HCT116 (cell line): ENCODE measurements around the gene ZSWIM7. TPM values are rescaled to one million over a fixed set of nuclear protein-coding genes. Genes with fewer than 3 reads are reported as not detected.

ENCODE experiments used
- ATAC-seq: fragments of 200-7000 bp; cut with Tn5 transposase; 2 replicates; pipeline ENCODE4 v1.9.1; 2020; ENCODE audit warnings: mild to moderate bottlenecking, moderate library complexity
- BruUV-seq: library from RNA; stranded (reverse); fragments of 400-500 nt; replicated peaks from 2 replicates; lab custom pipeline; 2021; lab: Mats Ljungman, UMichigan
- CTCF ChIA-PET: fragments of 300-600 bp; sonication (Branson Sonifier 250); formaldehyde crosslinking; loops from one replicate; lab custom pipeline; 2021; ENCODE audit warnings: antibody characterized with exemption; lab: Charles Lee
- POLR2A ChIA-PET: fragments of 300-600, 350-600 bp; sonication (Branson Sonifier 250); formaldehyde crosslinking; loops from one replicate; lab custom pipeline; 2021; ENCODE audit warnings: antibody characterized with exemption; lab: Charles Lee
- RAD21 ChIA-PET, 2 experiments: fragments of 300-600 bp; sonication (Branson Sonifier 250); formaldehyde crosslinking; loops; one replicate each; lab custom pipeline; 2023; ENCODE audit warnings: low total read pairs in 2 of 2; ENCODE audit not compliant: uncharacterized antibody in 2 of 2, unreplicated experiment in 2 of 2, low non-redundant PET in 1 of 2; lab: Charles Lee
- DNase-seq: peaks from one replicate; pipeline ENCODE4 v3.0.0-alpha.2; 2010; ENCODE audit warnings: low read depth, low spot score
- H2AFZ ChIP-seq: fragments of 200-600 bp; shearing (Covaris generic), sonication (generic); 2 replicates; pipeline ENCODE4 v1.6.1; 2017; ENCODE audit warnings: low read depth, mixed run types, mixed read lengths, antibody characterized with exemption, low read length; ENCODE audit not compliant: poor library complexity, severe bottlenecking
- H3K27ac ChIP-seq: 2 replicates; pipeline ENCODE4 v1.5.1; 2012; ENCODE audit warnings: low read depth, low read length
- H3K27me3 ChIP-seq: fragments of 200-600 bp; sonication (generic); 2 replicates; pipeline ENCODE4 v1.6.1; 2016; ENCODE audit warnings: mixed run types, low read length, mixed read lengths; ENCODE audit not compliant: insufficient read depth
- H3K36me3 ChIP-seq, 2 experiments: fragments of 200-500 bp in 1 of 2; fragments of 200-600 bp in 1 of 2; sonication (Bioruptor generic) in 1 of 2; sonication (generic) in 1 of 2; 2 replicates each; pipeline versions ENCODE4 v1.5.1 to v1.6.1; 2014 to 2016; ENCODE audit warnings: low read length in 2 of 2, inconsistent platforms in 1 of 2, mixed read lengths in 1 of 2, mixed run types in 1 of 2; ENCODE audit not compliant: insufficient read depth in 2 of 2, control insufficient read depth in 1 of 2
- H3K4me1 ChIP-seq, 2 experiments: fragments of 200-600 bp in 1 of 2; sonication (generic) in 1 of 2; 2 replicates each; pipeline versions ENCODE4 v1.5.1 to v1.6.1; 2012 to 2017; ENCODE audit warnings: low read length in 2 of 2, inconsistent platforms in 1 of 2, mild to moderate bottlenecking in 1 of 2, mixed read lengths in 1 of 2, mixed run types in 1 of 2, moderate library complexity in 1 of 2; ENCODE audit not compliant: insufficient read depth in 2 of 2, control insufficient read depth in 1 of 2
- H3K4me2 ChIP-seq: fragments of 200-600 bp; sonication (generic); 2 replicates; pipeline ENCODE4 v1.6.1; 2017; ENCODE audit warnings: mixed run types, low read length, mixed read lengths
- H3K4me3 ChIP-seq, 2 experiments: fragments of 200-600 bp in 1 of 2; sonication (generic) in 1 of 2; replicated peaks in 1 of 2; 2 replicates each; pipeline ENCODE4 v1.5.1; 2011 to 2016; ENCODE audit warnings: low read length in 2 of 2, control low read depth in 1 of 2, low read depth in 1 of 2, mild to moderate bottlenecking in 1 of 2, mixed read lengths in 1 of 2, mixed run types in 1 of 2
- H3K79me2 ChIP-seq: fragments of 200-600 bp; sonication (generic); 2 replicates; pipeline ENCODE4 v1.6.1; 2017; ENCODE audit warnings: mild to moderate bottlenecking, mixed run types, low read length, moderate library complexity, mixed read lengths; ENCODE audit not compliant: insufficient read depth
- H3K9ac ChIP-seq: fragments of 200-600 bp; sonication (generic); 2 replicates; pipeline ENCODE4 v1.6.1; 2016; ENCODE audit warnings: low read length, mixed read lengths
- H3K9me2 ChIP-seq: fragments of 200-600 bp; sonication (generic), shearing (Covaris generic); 2 replicates; pipeline ENCODE4 v1.6.1; 2017; ENCODE audit warnings: mixed run types, mild to moderate bottlenecking, moderate library complexity; ENCODE audit not compliant: insufficient read depth
- H3K9me3 ChIP-seq, 2 experiments: fragments of 200-500 bp in 1 of 2; fragments of 200-600 bp in 1 of 2; sonication (Bioruptor generic) in 1 of 2; sonication (generic) in 1 of 2; 2 replicates each; pipeline ENCODE4 v1.6.1; 2014 to 2017; ENCODE audit warnings: low read length in 2 of 2, mixed read lengths in 2 of 2, inconsistent platforms in 1 of 2, low read depth in 1 of 2, mild to moderate bottlenecking in 1 of 2, mixed run types in 1 of 2, moderate library complexity in 1 of 2; ENCODE audit not compliant: control insufficient read depth in 1 of 2, insufficient read depth in 1 of 2
- H4K20me1 ChIP-seq: fragments of 200-600 bp; sonication (generic), shearing (Covaris generic); 2 replicates; pipeline ENCODE4 v1.6.1; 2017; ENCODE audit warnings: mixed run types, mild to moderate bottlenecking, moderate library complexity; ENCODE audit not compliant: insufficient read depth
- CEBPB ChIP-seq: IDR thresholded peaks from 2 replicates; pipeline ENCODE4 v1.6.1; 2012; ENCODE audit warnings: low read depth
- EGR1 ChIP-seq: IDR thresholded peaks from 2 replicates; pipeline ENCODE4 v1.6.1; 2012; ENCODE audit warnings: low read depth
- ELF1 ChIP-seq: IDR thresholded peaks from 2 replicates; pipeline ENCODE4 v1.6.1; 2012; ENCODE audit warnings: low read depth, borderline replicate concordance
- EZH2 ChIP-seq: fragments of 200-600 bp; sonication (generic); IDR thresholded peaks from 2 replicates; pipeline ENCODE4 v1.6.1; 2017; ENCODE audit warnings: antibody characterized with exemption, mixed run types
- EZH2phosphoT487 ChIP-seq: fragments of 200-600 bp; IDR thresholded peaks from 2 replicates; pipeline ENCODE4 v1.6.1; 2018; ENCODE audit warnings: antibody characterized with exemption, borderline replicate concordance
- FOSL1 ChIP-seq: IDR thresholded peaks from 2 replicates; pipeline ENCODE4 v1.6.1; 2012; ENCODE audit warnings: low read depth
- JUND ChIP-seq: IDR thresholded peaks from 2 replicates; pipeline ENCODE4 v1.6.1; 2012
- POLR2A ChIP-seq: IDR thresholded peaks from 2 replicates; pipeline ENCODE4 v1.7.0; 2011; ENCODE audit warnings: borderline replicate concordance; ENCODE audit not compliant: insufficient read depth, insufficient read length; ENCODE audit errors: extremely low read depth
- SP1 ChIP-seq: IDR thresholded peaks from 2 replicates; pipeline ENCODE4 v1.6.1; 2012; ENCODE audit warnings: low read depth
- ZNF274 ChIP-seq: fragments of 200-500 bp; sonication (Bioruptor generic); IDR thresholded peaks from 2 replicates; pipeline ENCODE4 v1.6.1; 2014; ENCODE audit warnings: mild to moderate bottlenecking, low read depth, low read length, inconsistent platforms
- intact Hi-C: fragments of 100-400 bp; cut with micrococcal nuclease; formaldehyde crosslinking; loops from 2 replicates; pipeline ENCODE4 v1.10.0; 2022
- total RNA-seq: library from RNA; stranded (reverse); gene quantifications from one replicate; pipeline ENCODE4 v1.2.1, GENCODE V29; 2021; ENCODE audit not compliant: unreplicated experiment
- TF ChIP-seq, protein P1 (sequence below), 3 experiments: fragments of 200-600 bp in 1 of 3; sonication (generic) in 1 of 3; IDR thresholded peaks in 2 of 3; conservative IDR thresholded peaks in 1 of 3; 2 replicates each; pipeline ENCODE4 v1.5.1; 2012 to 2017; ENCODE audit warnings: low read depth in 2 of 3, low read length in 2 of 3, antibody characterized with exemption in 1 of 3, borderline replicate concordance in 1 of 3, control low read depth in 1 of 3, mild to moderate bottlenecking in 1 of 3, mixed read lengths in 1 of 3, mixed run types in 1 of 3, moderate library complexity in 1 of 3; ENCODE audit not compliant: insufficient read depth in 1 of 3

The ZSWIM7 gene
- total RNA-seq, 1 experiment from 2014 or later: 33.5 TPM

DNA sequence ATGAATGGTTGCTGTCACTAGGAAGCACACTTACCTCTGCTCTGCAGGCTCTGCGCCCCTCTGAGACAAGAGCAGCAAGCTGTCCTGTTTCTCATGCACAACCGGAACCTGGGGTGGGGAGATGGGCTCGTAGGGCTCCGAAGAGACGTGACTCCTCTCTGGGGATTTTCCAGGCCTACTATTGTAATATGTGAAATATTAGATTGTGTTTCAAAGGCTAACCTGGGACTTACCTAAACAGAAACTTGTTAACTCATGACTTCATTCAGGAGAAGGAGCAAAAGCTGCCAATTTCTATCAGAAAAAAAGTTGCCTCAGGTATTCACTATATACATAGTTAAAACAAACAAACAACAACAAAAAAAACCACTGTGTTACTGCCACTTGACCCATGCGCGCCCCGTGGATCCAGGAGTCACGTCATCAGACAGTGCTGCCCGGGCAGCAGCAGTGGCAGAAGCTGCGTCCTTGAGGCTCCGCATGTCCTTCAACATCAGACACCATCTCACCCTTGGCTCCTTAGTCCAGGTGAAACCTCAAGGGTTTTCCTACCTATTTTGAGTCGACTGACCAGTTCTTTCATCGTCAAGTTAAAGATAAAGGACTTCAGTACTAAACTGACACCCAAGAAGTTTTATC, 49.4 kb upstream of the ZSWIM7 start (continued):
- TF ChIP-seq, protein P1, sequence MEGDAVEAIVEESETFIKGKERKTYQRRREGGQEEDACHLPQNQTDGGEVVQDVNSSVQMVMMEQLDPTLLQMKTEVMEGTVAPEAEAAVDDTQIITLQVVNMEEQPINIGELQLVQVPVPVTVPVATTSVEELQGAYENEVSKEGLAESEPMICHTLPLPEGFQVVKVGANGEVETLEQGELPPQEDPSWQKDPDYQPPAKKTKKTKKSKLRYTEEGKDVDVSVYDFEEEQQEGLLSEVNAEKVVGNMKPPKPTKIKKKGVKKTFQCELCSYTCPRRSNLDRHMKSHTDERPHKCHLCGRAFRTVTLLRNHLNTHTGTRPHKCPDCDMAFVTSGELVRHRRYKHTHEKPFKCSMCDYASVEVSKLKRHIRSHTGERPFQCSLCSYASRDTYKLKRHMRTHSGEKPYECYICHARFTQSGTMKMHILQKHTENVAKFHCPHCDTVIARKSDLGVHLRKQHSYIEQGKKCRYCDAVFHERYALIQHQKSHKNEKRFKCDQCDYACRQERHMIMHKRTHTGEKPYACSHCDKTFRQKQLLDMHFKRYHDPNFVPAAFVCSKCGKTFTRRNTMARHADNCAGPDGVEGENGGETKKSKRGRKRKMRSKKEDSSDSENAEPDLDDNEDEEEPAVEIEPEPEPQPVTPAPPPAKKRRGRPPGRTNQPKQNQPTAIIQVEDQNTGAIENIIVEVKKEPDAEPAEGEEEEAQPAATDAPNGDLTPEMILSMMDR (IDR thresholded peaks at IDR 0.05 in 2 of 3, conservative IDR thresholded peaks at IDR 0.05 in 1 of 3; ENCODE audit: borderline replicate concordance in 1 of 3, insufficient read depth in 1 of 3, low read depth in 2 of 3, low read length in 2 of 3): no peak
- no peak for TF ChIP-seq EGR1
- no peak for TF ChIP-seq POLR2A
- no peak for TF ChIP-seq SP1

DNA sequence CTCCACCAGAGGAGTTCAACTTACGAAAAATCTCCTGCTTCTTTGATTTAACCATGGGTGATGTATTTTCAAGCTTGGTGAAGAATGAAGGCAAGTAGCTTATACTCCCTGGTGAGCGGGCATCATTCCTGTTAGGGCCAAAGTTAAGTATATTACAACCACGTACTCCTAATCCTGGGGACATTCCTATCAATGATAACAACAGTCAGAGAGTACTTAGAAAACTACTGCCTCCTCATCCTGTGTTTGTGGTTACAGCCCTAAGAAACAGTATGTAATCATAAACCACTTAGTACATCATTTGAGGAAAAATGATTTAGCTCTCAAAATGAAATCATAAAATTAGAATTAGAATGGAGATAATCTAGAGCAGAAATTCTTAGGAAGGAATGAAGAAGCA, 47.5 kb upstream of the ZSWIM7 start:
- ATAC-seq (no peak), DNase-seq (no peak)
- Histone ChIP-seq H3K9me3 (no peaks in the 10 kb centered on the region), H3K36me3 (peaks cover 34 to 42% of the 10 kb centered on the region in 2 experiments; a peak in 3 of 4 replicates), H3K27me3 (no peaks in the 10 kb centered on the region), H2AFZ (no peak overlapping the region), H4K20me1 (no peaks in the 10 kb centered on the region), H3K4me3 (no peak overlapping the region), H3K4me2 (no peak overlapping the region), H3K4me1 (no peaks in the 10 kb centered on the region), H3K27ac (no peak overlapping the region), H3K9ac (no peak overlapping the region), H3K79me2 (peaks cover 6% of the 10 kb centered on the region), H3K9me2 (no peaks in the 10 kb centered on the region)
- intact Hi-C loops: no loop called here
- RAD21 ChIA-PET: no interaction called here
- BruUV-seq: no TSS peak
- CTCF ChIA-PET: no interaction called here
- POLR2A ChIA-PET: no interaction called here
- TF ChIP-seq POLR2A (no peak), CEBPB (no peak), ZNF274 (no peak), FOSL1 (no peak), EZH2 (no peak), ELF1 (no peak), EGR1 (no peak), JUND (no peak), EZH2phosphoT487 (no peak), SP1 (no peak)
- TF ChIP-seq, protein P1 (IDR thresholded peaks at IDR 0.05 in 2 of 3, conservative IDR thresholded peaks at IDR 0.05 in 1 of 3; ENCODE audit: borderline replicate concordance in 1 of 3, insufficient read depth in 1 of 3, low read depth in 2 of 3, low read length in 2 of 3): no peak
